Astrocyte of the spinal cord (primary cell): Measurements from ENCODE around the gene NUPR1.
"Not testable (repeated sequence)": the region's sequence is repeated elsewhere in the genome, so short reads cannot be mapped to it uniquely, and the experiment has no call there.

Source experiments
- DNase-seq: peaks from one replicate; pipeline ENCODE4 v3.0.0; 2011; ENCODE audit warnings: low read depth, low spot score
- H3K4me3 ChIP-seq: 2 replicates; pipeline ENCODE4 v1.5.1; 2011; ENCODE audit warnings: low read depth, mild to moderate bottlenecking, low read length, moderate library complexity
- CTCF ChIP-seq: IDR thresholded peaks from 2 replicates; pipeline ENCODE4 v1.5.1; 2012; ENCODE audit warnings: low read depth, mild to moderate bottlenecking, low read length, inconsistent platforms
- in situ Hi-C: cut with HindIII; loops from 2 replicates; pipeline ENCODE4 v1.10.0; 2017; ENCODE audit warnings: low sequenced_read_pairs

The NUPR1 gene

GRCh38 chr16:28534542-28535373 is 4.0 kb downstream of the NUPR1 start:
- H3K4me3 ChIP-seq = no peak overlapping the region
- in situ Hi-C loops = no loop called here
- DNase-seq = no peak
- no peak for TF ChIP-seq CTCF

GRCh38 chr16:28532940-28533647 is 5.7 kb downstream of the NUPR1 start:
- TF ChIP-seq CTCF = no peak
- in situ Hi-C loops = no loop called here
- H3K4me3 ChIP-seq = no peak overlapping the region
- DNase-seq = no peak

GRCh38 chr16:28531777-28532744 is 6.7 kb downstream of the NUPR1 start:
- in situ Hi-C loops = no loop called here

GRCh38 chr16:28529124-28529523 is 9.7 kb downstream of the NUPR1 start:
- no peak overlapping the region for H3K4me3 ChIP-seq
- in situ Hi-C loops = no loop called here
- DNase-seq = no peak
- TF ChIP-seq CTCF = no peak

More at GRCh38 chr16:28531777-28532744, 6.7 kb downstream of the NUPR1 start:
- no peak overlapping the region for H3K4me3 ChIP-seq
- TF ChIP-seq CTCF = no peak
- DNase-seq = no peak

- H3K4me3 ChIP-seq = no peak overlapping the region
- TF ChIP-seq CTCF = no peak
- in situ Hi-C loops = no loop called here
- no peak for DNase-seq
These were observed 10.3 kb downstream of the NUPR1 start for GRCh38 chr16:28528463-28528867.

- in situ Hi-C loops = no loop called here
- no peak for TF ChIP-seq CTCF
- no peak for DNase-seq
- no peak overlapping the region for H3K4me3 ChIP-seq
These were observed 10.8 kb downstream of the NUPR1 start for GRCh38 chr16:28527985-28528384.

- in situ Hi-C loops, DNase-seq, H3K4me3 ChIP-seq: not testable (repeated sequence)
These were observed 11.5 kb downstream of the NUPR1 start for GRCh38 chr16:28527100-28527785.
